HG03175 (cell line): Measurements from ENCODE around the gene TTC39B.

Experiments used
- ATAC-seq: cut with Tn5 transposase; IDR thresholded peaks from one replicate; pipeline ENCODE4 v1.9.1; 2021; ENCODE audit warnings: mild to moderate bottlenecking, moderate library complexity; ENCODE audit not compliant: unreplicated experiment

TTC39B gene

DNA sequence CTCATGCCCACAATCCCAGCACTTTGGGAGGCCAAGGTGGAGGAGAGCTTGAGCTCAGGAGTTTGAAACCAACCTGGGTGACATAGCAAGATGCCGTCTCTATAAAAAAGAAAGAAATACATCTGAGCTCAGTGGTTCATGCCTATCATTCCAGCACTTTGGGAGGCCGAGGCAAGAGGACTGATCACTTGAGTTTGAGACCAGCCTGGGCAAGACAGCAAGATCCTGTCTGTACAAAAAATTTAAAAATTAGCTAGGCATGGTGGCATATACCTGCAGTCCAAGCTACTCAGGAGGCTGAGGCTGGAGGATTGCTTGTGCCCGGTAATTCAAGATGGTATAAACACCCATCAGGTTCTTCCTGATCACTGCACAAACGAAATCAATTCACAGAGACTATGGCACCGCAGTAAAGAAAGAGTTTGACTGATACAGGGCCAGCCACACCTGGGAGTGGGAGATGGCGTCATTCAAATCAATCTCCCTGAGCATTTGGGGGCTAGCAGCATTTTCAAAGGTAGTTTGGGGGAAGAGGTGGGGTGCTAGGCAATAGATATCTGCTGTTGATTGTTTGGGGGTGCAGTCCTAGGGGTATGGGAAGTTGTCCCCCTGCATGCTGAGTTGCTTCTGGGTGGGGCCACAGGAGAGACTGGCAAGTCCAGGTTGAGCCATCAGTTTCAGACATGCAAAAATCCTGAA, 169.2 kb downstream of the TTC39B start:
- no peak for ATAC-seq

DNA sequence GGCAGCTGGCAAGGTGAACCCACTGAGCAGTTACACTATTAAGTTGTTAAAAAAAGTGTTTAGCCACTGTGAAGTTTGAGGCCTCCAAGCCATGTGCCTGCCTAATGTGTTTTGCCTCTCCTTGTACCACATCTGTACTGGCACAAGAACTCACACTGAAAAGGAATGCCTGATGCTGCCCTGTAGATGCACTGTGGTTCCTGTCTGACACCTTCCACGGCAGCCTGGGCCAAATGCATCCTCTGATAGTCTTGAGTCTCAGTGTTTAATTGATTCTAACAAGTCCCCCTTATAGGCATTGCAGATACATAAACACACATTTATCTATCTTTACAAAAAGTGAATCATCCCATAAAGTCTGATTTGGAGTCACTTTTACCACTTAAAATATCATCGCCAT, 169.9 kb downstream of the TTC39B start:
- no peak for ATAC-seq

DNA sequence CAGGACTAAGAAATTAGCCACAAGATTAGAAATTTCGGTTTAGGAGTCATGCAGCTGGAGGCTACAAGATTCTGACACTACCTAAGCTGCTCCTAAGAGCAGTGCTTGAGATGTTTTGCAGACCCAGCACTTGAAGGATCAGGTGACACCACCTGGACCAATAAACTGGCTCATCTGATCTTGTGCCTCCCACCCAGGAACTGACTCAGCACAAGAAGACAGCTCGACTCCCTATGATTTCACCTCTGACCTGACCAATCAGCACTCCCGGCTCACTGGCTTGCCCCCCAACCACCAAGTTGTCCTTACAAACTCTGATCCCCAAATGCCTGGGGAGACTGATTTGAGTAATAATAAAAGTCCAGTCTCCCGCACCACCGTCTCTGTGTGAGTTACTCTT, 170.4 kb downstream of the TTC39B start:
- no peak for ATAC-seq

DNA sequence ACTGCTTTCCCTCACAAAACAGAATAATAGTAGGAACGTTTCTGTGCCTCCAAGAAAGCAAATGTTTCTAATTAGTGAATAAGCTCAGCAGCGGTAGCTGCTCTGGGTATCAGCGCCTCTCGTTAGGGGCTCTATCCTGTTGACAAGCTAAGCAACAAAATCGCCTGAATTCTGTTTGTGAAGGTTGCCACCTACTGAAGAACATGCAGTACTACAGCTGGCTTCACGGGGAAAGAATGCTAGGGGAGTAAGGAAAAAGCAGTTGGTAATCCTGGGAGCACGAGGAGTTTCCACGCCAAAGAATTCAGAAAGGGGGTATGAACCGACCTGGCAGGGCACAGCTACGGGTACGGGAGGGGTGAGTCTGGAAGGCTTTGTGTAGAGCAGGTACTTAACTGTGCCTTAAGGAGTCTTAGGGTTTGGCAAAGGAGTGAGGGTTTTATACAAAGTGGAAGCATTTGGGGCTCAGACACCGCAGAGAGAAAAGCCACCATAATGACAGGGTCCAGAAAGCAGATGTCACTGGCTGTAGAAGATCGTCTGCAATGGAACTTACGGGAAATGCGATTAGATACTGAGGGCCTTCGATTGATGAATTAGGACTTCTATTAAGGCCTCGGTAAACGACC, 171.7 kb downstream of the TTC39B start:
- ATAC-seq, result peak; percentile 93

DNA sequence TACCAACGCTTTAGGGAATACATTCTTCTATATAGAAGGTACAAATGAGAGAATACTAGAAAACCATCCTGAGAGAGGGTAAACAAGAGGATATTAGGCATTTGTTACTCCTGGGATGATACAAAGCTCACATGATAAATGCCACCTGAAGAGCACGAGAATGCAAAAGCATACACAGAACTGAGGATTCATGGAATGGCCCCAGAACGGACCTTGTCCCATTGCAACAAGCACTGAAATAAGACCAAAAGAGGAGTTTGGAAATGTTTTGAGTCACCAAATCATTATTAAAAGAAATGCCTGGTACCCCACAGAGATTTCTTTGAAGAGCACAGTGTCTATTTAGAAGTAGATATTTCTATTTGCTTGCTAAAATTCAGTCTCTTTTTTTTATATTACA, 173.5 kb downstream of the TTC39B start:
- no peak for ATAC-seq

DNA sequence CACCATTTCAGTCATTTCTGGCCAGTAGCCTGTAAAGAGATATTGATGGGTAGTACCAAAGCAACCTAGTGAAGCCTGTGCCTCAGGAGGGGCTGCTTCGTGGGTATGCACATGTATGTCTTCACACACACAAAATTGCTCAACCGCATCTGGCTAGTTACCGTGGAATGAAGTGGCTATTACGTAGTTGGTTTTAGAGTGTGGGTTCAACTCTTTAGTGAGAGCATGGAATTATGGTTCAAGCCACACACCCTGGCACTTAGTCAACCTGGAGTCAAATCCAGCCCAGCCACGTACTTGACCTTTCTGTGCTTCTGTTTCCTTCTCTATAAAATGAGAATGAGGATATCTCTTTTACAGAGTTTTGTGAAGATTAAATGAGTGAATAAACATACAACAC, 174.9 kb downstream of the TTC39B start:
- ATAC-seq, result no peak

DNA sequence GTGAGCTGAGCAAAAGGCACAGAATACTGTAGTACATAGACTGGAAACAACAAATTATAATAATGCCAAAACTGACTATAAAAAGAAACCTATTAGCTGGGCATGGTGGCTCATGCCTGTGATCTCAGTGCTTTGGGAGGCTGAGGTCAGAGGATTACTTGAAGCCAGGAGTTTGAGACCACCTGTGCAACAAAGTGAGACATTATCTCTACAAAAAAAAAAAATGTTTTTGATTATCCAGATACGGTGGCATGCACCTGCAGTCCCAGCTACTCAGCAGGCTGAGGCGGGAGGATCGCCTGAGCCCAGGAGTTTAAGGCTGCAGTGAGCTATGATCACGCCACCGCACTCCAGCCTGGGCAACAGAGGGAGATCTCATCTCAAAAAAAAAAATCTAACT, 175.9 kb downstream of the TTC39B start:
- ATAC-seq, result no peak

DNA sequence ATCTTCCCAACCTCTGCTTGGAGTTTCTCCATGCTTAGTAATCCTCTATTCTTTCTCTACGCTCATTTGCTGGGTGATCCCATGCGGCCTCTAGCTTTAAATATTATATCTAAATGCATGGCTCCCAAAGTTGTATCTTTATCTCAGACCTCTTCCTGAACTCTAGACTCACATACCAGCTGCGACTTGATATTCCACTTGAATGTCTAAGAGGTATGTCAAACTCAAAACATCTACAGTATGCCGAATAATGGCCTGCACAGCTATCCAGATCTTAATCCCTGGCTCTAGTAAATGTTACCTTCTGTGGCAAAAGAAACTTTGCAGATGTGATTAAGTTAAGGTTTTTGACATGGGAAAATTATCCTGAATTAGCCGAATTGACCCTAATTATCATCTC, 179.2 kb downstream of the TTC39B start:
- ATAC-seq, result no peak

DNA sequence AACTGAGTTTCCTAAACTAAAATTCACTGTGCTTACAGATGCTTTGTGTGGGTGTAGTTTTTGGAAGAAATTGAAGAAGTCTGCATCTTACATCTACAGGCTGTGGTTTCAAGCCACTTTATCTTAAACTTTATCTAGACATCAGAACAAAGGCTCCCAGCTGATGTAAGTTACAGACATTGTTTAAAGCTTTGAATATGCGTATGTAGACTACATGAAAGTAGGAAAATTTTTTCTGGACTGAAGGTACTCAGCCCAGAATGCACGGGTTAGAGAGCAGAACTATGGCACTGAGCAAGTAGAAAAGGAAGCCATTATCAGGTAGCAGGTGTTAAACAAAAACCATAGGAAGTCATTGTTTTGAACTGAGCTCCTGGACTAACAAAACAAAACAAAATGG, 185.4 kb downstream of the TTC39B start:
- ATAC-seq, result no peak

DNA sequence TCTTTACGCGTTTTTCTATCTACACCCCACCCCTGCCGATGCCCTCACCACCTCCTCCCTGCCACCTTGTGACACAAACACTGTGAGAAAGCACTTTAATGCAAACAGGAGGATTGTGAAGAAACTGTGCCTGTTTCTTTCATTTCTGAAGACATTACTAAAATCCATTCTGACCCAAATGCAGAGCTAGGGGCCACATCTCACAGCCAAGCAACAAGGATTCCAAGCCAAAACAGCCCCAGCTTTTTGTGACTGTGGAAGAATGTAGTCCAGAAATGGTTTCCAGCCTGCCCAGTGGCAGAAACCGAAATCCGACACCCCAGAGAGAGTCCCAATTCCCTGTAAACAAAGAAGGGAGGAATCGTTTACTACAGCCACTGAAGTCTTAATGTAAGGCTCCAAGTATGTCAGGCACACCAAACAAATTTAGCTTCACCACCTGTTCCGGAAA, 190.9 kb downstream of the TTC39B start:
- ATAC-seq, result no peak

DNA sequence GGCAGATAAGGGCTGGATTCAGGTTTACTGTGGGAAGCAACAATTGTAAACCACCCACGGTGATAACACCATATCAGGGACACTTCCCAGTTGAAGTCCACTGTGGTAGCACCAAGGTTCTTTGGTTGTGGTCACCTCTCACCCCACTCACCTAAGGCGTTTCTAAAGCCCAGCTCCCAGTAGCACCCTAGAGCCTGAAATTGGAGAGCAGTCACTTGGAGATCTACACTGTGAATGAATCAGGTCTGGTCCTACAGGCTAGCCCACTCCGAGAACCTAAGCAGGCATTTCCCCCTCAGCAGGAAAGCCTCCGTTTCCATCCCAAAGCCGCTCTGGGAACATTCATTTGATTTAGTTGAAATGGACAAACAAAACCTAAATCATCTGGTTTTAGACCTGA, 191.3 kb downstream of the TTC39B start:
- no peak for ATAC-seq

DNA sequence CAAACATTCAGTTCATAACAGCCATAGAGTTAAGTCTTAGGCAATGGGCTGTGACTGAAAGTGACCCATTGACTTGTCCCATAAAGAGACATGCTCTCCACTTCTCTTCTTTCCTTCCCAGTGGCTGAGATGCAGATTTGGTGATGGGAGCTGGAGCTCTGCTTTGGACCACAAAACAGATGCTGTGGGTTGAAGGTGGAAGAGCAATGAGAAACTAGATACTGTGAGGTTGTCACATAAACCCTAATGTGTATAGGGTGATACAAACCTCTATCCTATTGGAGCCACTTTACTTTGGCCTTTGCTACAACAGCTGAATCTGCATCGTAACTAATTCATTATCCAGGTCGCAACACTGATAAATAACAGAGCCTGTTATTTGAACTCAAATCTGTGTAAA, 192.0 kb downstream of the TTC39B start:
- ATAC-seq, result no peak
